Fibroblast of lung (primary cell): Measurements from ENCODE around the gene EEPD1. TPM values are rescaled to one million over a fixed set of nuclear protein-coding genes. Genes with fewer than 3 reads are reported as not detected.

Experiments
- DNase-seq, 2 donors: peaks; one replicate each; pipeline versions ENCODE4 v3.0.0 to v3.0.0-alpha.2; 2010; ENCODE audit warnings: low read depth in 2 of 2
- H2AFZ ChIP-seq: 2 replicates; pipeline ENCODE4 v1.5.1; 2012; ENCODE audit warnings: low read length, control low read depth, inconsistent platforms
- H3K27ac ChIP-seq: 2 replicates; pipeline ENCODE4 v1.5.1; 2011; ENCODE audit warnings: low read length, control low read depth; ENCODE audit not compliant: insufficient read depth
- H3K27me3 ChIP-seq: 2 replicates; pipeline ENCODE4 v1.5.1; 2011; ENCODE audit warnings: mild to moderate bottlenecking, low read length; ENCODE audit not compliant: control insufficient read depth, insufficient read depth
- H3K36me3 ChIP-seq: 2 replicates; pipeline ENCODE4 v1.5.1; 2011; ENCODE audit warnings: low read length; ENCODE audit not compliant: control insufficient read depth, insufficient read depth
- H3K4me1 ChIP-seq: 2 replicates; pipeline ENCODE4 v1.5.1; 2011; ENCODE audit warnings: low read length; ENCODE audit not compliant: control insufficient read depth, insufficient read depth; ENCODE audit errors: extremely low read depth
- H3K4me2 ChIP-seq: 2 replicates; pipeline ENCODE4 v1.5.1; 2011; ENCODE audit warnings: low read length, control low read depth; ENCODE audit not compliant: insufficient read depth; ENCODE audit errors: extremely low read depth
- H3K4me3 ChIP-seq, 4 experiments: fragments of 200-600 bp in 1 of 4; sonication (generic) in 1 of 4; replicated peaks in 1 of 4; 2 replicates each; pipeline ENCODE4 v1.5.1; 2011 to 2016; ENCODE audit warnings: low read length in 4 of 4, low read depth in 3 of 4, mild to moderate bottlenecking in 3 of 4, control low read depth in 2 of 4, inconsistent platforms in 1 of 4, mixed read lengths in 1 of 4; ENCODE audit not compliant: insufficient read depth in 1 of 4; ENCODE audit errors: control extremely low read depth in 1 of 4
- H3K79me2 ChIP-seq: 2 replicates; pipeline ENCODE4 v1.5.1; 2012; ENCODE audit warnings: mild to moderate bottlenecking, low read length, inconsistent platforms; ENCODE audit not compliant: control insufficient read depth, insufficient read depth
- H3K9ac ChIP-seq: 2 replicates; pipeline ENCODE4 v1.5.1; 2011; ENCODE audit warnings: mild to moderate bottlenecking, low read length, control low read depth; ENCODE audit not compliant: insufficient read depth
- H3K9me3 ChIP-seq: 2 replicates; pipeline ENCODE4 v1.5.1; 2012; ENCODE audit warnings: low read depth, low read length; ENCODE audit not compliant: control insufficient read depth, insufficient read depth
- H4K20me1 ChIP-seq: 2 replicates; pipeline ENCODE4 v1.5.1; 2011; ENCODE audit warnings: low read length; ENCODE audit not compliant: control insufficient read depth, insufficient read depth; ENCODE audit errors: extremely low read depth
- EZH2 ChIP-seq: IDR thresholded peaks from 2 replicates; pipeline ENCODE4 v1.5.1; 2012; ENCODE audit warnings: low read length, control low read depth, mild to moderate bottlenecking; ENCODE audit errors: missing control alignments
- polyA plus RNA-seq, 2 donors: library from polyadenylated mRNA; depleted of rRNA in 1 of 2; stranded (reverse) in 1 of 2; unstranded in 1 of 2; fragments of >200 nt; gene quantifications; 2 replicates each; pipeline ENCODE4 v1.2.1, GENCODE V29; 2011 to 2012; ENCODE audit warnings: missing spikeins in 1 of 2
- total RNA-seq: library from RNA; depleted of rRNA; stranded (reverse); fragments of >200 nt; gene quantifications from 2 replicates; pipeline ENCODE4 v1.2.1, GENCODE V29; 2014
- TF ChIP-seq, protein P1 (sequence below), 2 donors: IDR thresholded peaks in 1 of 2; conservative IDR thresholded peaks in 1 of 2; 1 replicate in 1 of 2; 2 replicates in 1 of 2; pipeline ENCODE4 v1.5.1; 2011 to 2012; ENCODE audit warnings: low read length in 2 of 2, control low read depth in 1 of 2, inconsistent platforms in 1 of 2, low read depth in 1 of 2, mild to moderate bottlenecking in 1 of 2

Gene EEPD1
- total and polyA plus RNA-seq, 2 donors (not counting 1 experiment from before 2014, with no cell fraction given) = 8.4 to 15.9 TPM

DNA sequence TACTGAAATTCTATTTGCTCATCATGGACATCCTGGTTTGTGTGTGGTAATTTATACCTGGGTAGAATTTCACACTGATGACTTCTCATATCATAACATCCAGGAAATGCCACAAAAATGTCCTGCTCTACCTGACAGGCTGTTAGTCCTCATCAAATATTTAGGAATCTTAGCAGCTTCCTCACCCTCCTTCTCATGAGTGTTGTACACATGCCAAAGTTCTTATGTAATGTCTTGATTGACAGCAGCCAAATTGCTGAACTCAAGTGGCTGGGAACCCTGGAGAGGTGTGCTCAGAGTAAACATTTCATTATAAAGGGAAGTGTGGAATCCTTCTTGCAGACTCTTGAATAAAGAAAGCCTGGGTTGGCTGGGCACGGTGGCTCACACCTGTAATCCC is 8.9 kb downstream of the EEPD1 start:
- H4K20me1 ChIP-seq = no peaks in the 10 kb centered on the region
- no peaks in the 10 kb centered on the region for H3K27me3 ChIP-seq
- H3K4me2 ChIP-seq = no peak overlapping the region
- H3K36me3 ChIP-seq = no peaks in the 10 kb centered on the region
- H3K4me1 ChIP-seq = no peaks in the 10 kb centered on the region
- peak in 1 of 2 donors; percentile 39 for DNase-seq
- no peak overlapping the region for H3K4me3 ChIP-seq
- no peaks in the 10 kb centered on the region for H3K9me3 ChIP-seq
- no peaks in the 10 kb centered on the region for H3K79me2 ChIP-seq
- no peak overlapping the region for H2AFZ ChIP-seq
- no peak overlapping the region for H3K9ac ChIP-seq
- TF ChIP-seq, protein P1, sequence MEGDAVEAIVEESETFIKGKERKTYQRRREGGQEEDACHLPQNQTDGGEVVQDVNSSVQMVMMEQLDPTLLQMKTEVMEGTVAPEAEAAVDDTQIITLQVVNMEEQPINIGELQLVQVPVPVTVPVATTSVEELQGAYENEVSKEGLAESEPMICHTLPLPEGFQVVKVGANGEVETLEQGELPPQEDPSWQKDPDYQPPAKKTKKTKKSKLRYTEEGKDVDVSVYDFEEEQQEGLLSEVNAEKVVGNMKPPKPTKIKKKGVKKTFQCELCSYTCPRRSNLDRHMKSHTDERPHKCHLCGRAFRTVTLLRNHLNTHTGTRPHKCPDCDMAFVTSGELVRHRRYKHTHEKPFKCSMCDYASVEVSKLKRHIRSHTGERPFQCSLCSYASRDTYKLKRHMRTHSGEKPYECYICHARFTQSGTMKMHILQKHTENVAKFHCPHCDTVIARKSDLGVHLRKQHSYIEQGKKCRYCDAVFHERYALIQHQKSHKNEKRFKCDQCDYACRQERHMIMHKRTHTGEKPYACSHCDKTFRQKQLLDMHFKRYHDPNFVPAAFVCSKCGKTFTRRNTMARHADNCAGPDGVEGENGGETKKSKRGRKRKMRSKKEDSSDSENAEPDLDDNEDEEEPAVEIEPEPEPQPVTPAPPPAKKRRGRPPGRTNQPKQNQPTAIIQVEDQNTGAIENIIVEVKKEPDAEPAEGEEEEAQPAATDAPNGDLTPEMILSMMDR (conservative IDR thresholded peaks at IDR 0.05 in 1 of 2, IDR thresholded peaks at IDR 0.05 in 1 of 2; ENCODE audit: low read depth in 1 of 2, low read length in 2 of 2) = no peak
- no peak for TF ChIP-seq EZH2
- no peak overlapping the region for H3K27ac ChIP-seq

DNA sequence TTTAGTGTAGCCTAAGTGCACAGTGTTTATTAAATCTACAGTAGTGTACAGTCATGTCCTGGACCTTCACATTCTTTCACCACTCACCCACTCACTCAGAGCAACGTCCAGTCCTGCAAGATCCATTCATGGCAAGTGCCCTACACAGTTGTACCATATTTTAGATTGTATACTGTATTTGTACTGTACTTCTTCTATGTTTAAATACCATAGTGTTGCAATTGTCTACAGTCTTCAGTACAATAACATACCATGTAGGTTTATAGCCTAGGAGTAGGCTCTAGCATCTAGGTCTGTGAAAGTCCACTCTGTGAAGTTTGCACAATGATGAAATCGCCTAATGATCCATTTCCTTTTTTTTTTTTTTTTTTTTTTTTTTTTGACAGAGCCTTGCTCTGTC is 12.0 kb downstream of the EEPD1 start:
- H4K20me1 ChIP-seq = no peaks in the 10 kb centered on the region
- no peaks in the 10 kb centered on the region for H3K36me3 ChIP-seq
- no peak overlapping the region for H3K4me2 ChIP-seq
- no peaks in the 10 kb centered on the region for H3K9me3 ChIP-seq
- H2AFZ ChIP-seq = no peak overlapping the region
- H3K27me3 ChIP-seq = no peaks in the 10 kb centered on the region
- no peaks in the 10 kb centered on the region for H3K4me1 ChIP-seq
- H3K79me2 ChIP-seq = no peaks in the 10 kb centered on the region
- TF ChIP-seq EZH2 = no peak
- TF ChIP-seq, protein P1 (conservative IDR thresholded peaks at IDR 0.05 in 1 of 2, IDR thresholded peaks at IDR 0.05 in 1 of 2; ENCODE audit: low read depth in 1 of 2, low read length in 2 of 2) = no peak
- H3K9ac ChIP-seq = no peak overlapping the region
- H3K27ac ChIP-seq = no peak overlapping the region
- peak; percentile 36 to 67 for DNase-seq
- H3K4me3 ChIP-seq = no peak overlapping the region

DNA sequence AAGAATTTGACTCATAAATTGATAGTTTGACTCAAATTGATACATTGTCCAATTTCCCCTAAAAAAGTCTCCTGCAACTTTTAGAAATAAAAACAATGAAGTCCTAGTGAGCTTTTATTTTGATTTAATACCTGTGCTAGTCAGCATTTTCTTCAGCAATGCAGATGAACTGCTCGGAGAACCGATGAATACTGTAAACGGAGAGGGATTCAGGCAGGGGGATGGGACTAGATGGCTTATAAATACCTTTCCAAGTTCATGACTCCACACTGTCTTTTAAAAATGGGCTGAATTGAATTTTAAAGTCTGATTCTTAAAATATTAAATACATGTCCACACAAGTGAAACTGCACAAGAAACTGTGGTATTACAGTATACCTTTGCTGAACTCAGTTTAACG is 12.7 kb downstream of the EEPD1 start:
- Histone ChIP-seq H3K4me3 (no peak overlapping the region), H4K20me1 (no peaks in the 10 kb centered on the region), H2AFZ (no peak overlapping the region), H3K27ac (no peak overlapping the region), H3K36me3 (no peaks in the 10 kb centered on the region), H3K79me2 (no peaks in the 10 kb centered on the region), H3K4me2 (no peak overlapping the region), H3K27me3 (no peaks in the 10 kb centered on the region), H3K9ac (no peak overlapping the region), H3K4me1 (no peaks in the 10 kb centered on the region), H3K9me3 (no peaks in the 10 kb centered on the region)
- TF ChIP-seq, protein P1 (conservative IDR thresholded peaks at IDR 0.05 in 1 of 2, IDR thresholded peaks at IDR 0.05 in 1 of 2; ENCODE audit: low read depth in 1 of 2, low read length in 2 of 2) = no peak
- TF ChIP-seq EZH2 = no peak
- no peak for DNase-seq
